Liver (tissue), 3 donors: ENCODE measurements around the gene SLC25A41.

ENCODE experiments used
- FOXA1 ChIP-seq: IDR thresholded peaks from 2 replicates; pipeline ENCODE4 v1.6.1; 2016; ENCODE audit warnings: antibody characterized with exemption
- TAF1 ChIP-seq: conservative IDR thresholded peaks from 2 replicates; pipeline ENCODE4 v1.6.1; 2016; ENCODE audit warnings: antibody characterized with exemption, mild to moderate bottlenecking
- TF ChIP-seq, protein P1 (sequence below): IDR thresholded peaks from 2 replicates; pipeline ENCODE4 v1.6.1; 2016; ENCODE audit warnings: antibody characterized with exemption
- TF ChIP-seq, protein P2 (sequence below): fragments of 150-350 bp; IDR thresholded peaks from 2 replicates; pipeline ENCODE4 v1.5.1; 2017; ENCODE audit warnings: improper control_type of control experiment, low read depth, low read length; ENCODE audit not compliant: missing input control
- TF ChIP-seq, protein P3 (sequence below): IDR thresholded peaks from 2 replicates; pipeline ENCODE4 v1.6.1; 2016; ENCODE audit warnings: antibody characterized with exemption
- donor health status: healthy.
- donor health status: healthy.

DNA sequence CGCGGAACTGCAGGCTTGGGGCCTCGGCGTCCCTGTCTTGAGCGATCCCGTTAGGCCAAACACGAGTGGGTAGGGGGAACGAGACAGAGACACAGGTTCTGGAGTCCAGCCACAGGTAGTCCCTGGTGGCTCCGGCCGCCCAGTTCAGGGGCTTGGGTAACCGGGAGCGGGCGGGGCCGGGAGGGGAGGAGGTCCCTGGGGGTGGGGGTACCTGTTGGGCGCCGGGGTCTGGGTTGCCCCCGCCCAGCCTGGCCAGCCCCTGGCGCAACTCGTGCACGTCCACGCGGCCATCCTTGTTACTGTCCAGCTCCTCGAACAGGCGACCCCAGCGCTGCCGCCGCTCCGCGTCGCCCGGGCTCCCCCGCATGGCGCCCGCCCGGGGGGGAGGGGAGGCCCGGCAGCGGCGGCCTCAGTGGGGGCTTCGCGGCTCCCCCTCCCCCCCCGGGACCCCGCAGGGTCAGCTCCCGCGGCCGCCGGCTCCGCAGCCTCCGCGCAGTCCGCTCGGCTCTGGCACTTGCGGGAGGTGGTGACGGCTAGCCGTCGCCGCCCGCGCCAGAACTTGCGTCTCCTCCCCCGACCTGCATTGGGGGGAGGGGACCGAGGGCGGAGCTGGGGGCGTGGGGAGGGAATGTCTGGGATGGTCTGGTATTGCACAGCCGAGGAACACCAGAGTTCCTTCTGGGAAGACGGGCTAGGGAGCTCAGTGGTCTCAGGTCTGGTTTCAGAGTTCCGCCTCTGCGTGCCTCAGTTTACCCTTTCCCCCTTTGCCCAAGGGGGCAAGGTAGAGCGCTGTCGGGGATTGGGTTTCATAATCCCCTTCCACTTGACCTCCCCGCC lies 25.9 kb upstream of the SLC25A41 start, which contains the start of gene SLC25A23:
- TF ChIP-seq, protein P1, sequence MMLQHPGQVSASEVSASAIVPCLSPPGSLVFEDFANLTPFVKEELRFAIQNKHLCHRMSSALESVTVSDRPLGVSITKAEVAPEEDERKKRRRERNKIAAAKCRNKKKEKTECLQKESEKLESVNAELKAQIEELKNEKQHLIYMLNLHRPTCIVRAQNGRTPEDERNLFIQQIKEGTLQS, result no peak
- TF ChIP-seq, protein P2, sequence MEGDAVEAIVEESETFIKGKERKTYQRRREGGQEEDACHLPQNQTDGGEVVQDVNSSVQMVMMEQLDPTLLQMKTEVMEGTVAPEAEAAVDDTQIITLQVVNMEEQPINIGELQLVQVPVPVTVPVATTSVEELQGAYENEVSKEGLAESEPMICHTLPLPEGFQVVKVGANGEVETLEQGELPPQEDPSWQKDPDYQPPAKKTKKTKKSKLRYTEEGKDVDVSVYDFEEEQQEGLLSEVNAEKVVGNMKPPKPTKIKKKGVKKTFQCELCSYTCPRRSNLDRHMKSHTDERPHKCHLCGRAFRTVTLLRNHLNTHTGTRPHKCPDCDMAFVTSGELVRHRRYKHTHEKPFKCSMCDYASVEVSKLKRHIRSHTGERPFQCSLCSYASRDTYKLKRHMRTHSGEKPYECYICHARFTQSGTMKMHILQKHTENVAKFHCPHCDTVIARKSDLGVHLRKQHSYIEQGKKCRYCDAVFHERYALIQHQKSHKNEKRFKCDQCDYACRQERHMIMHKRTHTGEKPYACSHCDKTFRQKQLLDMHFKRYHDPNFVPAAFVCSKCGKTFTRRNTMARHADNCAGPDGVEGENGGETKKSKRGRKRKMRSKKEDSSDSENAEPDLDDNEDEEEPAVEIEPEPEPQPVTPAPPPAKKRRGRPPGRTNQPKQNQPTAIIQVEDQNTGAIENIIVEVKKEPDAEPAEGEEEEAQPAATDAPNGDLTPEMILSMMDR, result no peak
- TF ChIP-seq, protein P3, sequence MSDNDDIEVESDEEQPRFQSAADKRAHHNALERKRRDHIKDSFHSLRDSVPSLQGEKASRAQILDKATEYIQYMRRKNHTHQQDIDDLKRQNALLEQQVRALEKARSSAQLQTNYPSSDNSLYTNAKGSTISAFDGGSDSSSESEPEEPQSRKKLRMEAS, result no peak
- TF ChIP-seq TAF1 (no peak), FOXA1 (no peak)
